MCF 10A (cell line): ENCODE data around the gene PPIL1. TPM values are rescaled to one million over a fixed set of nuclear protein-coding genes. Genes with fewer than 3 reads are reported as not detected.

Source experiments
- BruUV-seq: library from RNA; stranded (reverse); fragments of 400-500 nt; replicated peaks from 2 replicates; lab custom pipeline; 2021; lab: Mats Ljungman, UMichigan
- CTCF ChIA-PET: fragments of 300-600 bp; sonication (Branson Sonifier 250); formaldehyde crosslinking; extraction: SDS; loops from one replicate; lab custom pipeline; 2021; ENCODE audit warnings: antibody characterized with exemption, inconsistent platforms; lab: Yijun Ruan, JAX
- POLR2A ChIA-PET: fragments of 300-600, 350-650 bp; sonication (Branson Sonifier 250); formaldehyde crosslinking; extraction: SDS; loops from one replicate; lab custom pipeline; 2020; ENCODE audit warnings: antibody characterized with exemption, inconsistent platforms; lab: Yijun Ruan, JAX
- DNase-seq: peaks from one replicate; pipeline ENCODE4 v3.0.0-alpha.2; 2018; ENCODE audit not compliant: unreplicated experiment
- H3K27ac Mint-ChIP-seq: one replicate; pipeline ENCODE4 v1.8.0; 2022; ENCODE audit warnings: mild to moderate bottlenecking, low read depth, mixed read lengths; ENCODE audit not compliant: unreplicated experiment
- H3K27me3 Mint-ChIP-seq: one replicate; pipeline ENCODE4 v1.8.0; 2022; ENCODE audit warnings: mixed read lengths; ENCODE audit not compliant: insufficient read depth, unreplicated experiment
- H3K36me3 Mint-ChIP-seq: one replicate; pipeline ENCODE4 v1.8.0; 2022; ENCODE audit warnings: mild to moderate bottlenecking, moderate library complexity, mixed read lengths; ENCODE audit not compliant: insufficient read depth, unreplicated experiment
- H3K4me1 Mint-ChIP-seq: one replicate; pipeline ENCODE4 v1.8.0; 2022; ENCODE audit warnings: mixed read lengths; ENCODE audit not compliant: insufficient read depth, unreplicated experiment
- H3K4me3 Mint-ChIP-seq: one replicate; pipeline ENCODE4 v1.8.0; 2022; ENCODE audit warnings: mild to moderate bottlenecking, moderate library complexity, mixed read lengths; ENCODE audit not compliant: unreplicated experiment
- H3K9me3 Mint-ChIP-seq: one replicate; pipeline ENCODE4 v1.8.0; 2022; ENCODE audit warnings: mixed read lengths; ENCODE audit not compliant: unreplicated experiment
- intact Hi-C: fragments of 100-400 bp; cut with micrococcal nuclease; formaldehyde crosslinking; loops from 2 replicates; pipeline ENCODE4 v1.14.1; 2022
- total RNA-seq: library from RNA; stranded (reverse); gene quantifications from 2 replicates; pipeline ENCODE4 v1.2.3, GENCODE V29; 2022
- TF ChIP-seq, protein P1 (sequence below): fragments of 200-600 bp; IDR thresholded peaks from one replicate; pipeline ENCODE4 v1.8.0; 2022; ENCODE audit warnings: antibody characterized with exemption, mild to moderate bottlenecking; ENCODE audit not compliant: unreplicated experiment

Gene PPIL1
- total RNA-seq, 1 experiment from 2014 or later: 54.9 TPM

DNA sequence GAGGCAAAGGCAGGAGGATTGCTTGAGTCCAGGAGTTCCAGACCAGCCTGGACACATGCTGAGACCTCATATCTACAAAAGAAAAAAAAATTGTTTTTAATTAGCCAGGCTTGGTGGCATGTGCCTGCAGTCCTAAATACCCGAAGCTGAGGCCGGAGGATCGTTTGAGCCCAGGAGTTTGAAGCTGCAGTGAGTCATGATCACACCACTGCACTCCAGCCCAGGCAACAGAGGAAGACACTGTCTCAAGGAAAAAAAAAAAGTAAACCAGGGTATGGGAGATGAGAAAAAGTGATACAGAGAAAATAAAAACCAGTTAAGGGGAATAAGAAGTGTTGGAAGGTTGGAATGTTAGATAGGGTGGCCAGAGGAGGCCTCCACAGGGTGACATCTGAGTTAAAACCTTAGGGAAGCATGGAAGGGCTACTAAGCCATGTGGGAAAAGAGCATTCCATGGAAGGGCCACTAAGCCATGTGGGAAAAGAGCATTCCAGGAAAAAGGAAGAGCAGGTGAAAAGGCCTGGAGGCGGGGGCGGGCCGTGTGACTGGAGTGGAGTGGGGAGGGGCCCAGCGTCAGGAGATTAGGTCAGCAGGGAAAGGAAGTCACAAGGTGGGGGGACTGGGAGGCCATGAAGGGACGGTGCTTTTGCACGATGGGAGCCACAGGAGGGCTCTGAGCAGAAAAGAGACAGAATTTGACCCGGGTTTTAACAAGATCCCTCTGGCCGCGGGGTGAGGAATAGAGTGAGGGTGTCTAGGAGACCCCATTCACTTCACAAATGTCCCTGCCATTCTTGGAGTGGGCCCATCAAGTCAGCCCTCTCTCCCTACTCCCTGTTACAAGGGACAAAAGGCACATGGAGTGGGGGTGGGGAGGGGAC is 53.7 kb downstream of the PPIL1 start:
- Mint-ChIP-seq H3K36me3 (no peaks in the 10 kb centered on the region), H3K4me3 (no peak overlapping the region), H3K27me3 (no peaks in the 10 kb centered on the region), H3K4me1 (peaks cover 9% of the 10 kb centered on the region), H3K9me3 (no peaks in the 10 kb centered on the region), H3K27ac (peak overlapping the region; percentile 44)
- DNase-seq: peak; percentile 14
- no TSS peak for BruUV-seq
- POLR2A ChIA-PET: no interaction called here
- TF ChIP-seq, protein P1, sequence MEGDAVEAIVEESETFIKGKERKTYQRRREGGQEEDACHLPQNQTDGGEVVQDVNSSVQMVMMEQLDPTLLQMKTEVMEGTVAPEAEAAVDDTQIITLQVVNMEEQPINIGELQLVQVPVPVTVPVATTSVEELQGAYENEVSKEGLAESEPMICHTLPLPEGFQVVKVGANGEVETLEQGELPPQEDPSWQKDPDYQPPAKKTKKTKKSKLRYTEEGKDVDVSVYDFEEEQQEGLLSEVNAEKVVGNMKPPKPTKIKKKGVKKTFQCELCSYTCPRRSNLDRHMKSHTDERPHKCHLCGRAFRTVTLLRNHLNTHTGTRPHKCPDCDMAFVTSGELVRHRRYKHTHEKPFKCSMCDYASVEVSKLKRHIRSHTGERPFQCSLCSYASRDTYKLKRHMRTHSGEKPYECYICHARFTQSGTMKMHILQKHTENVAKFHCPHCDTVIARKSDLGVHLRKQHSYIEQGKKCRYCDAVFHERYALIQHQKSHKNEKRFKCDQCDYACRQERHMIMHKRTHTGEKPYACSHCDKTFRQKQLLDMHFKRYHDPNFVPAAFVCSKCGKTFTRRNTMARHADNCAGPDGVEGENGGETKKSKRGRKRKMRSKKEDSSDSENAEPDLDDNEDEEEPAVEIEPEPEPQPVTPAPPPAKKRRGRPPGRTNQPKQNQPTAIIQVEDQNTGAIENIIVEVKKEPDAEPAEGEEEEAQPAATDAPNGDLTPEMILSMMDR: no peak
- intact Hi-C loops: no loop called here
- CTCF ChIA-PET: interaction anchor here (0.8 kb wide), 1 partner anchor 9 kb away, joined by 4 read pairs; no protein-coding TSS in a partner anchor

DNA sequence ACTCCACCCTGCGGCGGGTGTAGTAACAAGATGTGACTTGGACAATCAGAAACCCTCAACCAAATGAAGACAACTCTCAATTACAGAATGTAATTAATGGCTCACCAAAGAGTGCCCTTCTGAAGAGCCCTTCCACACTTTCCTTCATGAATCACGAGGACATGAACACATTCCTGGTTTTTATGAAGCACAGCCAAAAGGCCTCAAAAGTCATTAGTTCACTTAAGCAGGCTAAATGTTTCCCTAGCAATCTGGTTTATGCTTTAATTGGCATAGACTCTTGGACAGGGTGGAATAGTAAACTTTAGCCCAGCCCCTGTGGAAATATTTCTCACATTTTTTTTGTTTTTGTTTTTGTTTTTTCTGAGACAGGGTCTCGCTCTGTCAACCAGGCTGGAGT is 55.8 kb downstream of the PPIL1 start:
- Mint-ChIP-seq H3K9me3 (no peaks in the 10 kb centered on the region), H3K4me1 (peaks cover 9% of the 10 kb centered on the region), H3K36me3 (no peaks in the 10 kb centered on the region), H3K27ac (no peak overlapping the region), H3K27me3 (no peaks in the 10 kb centered on the region), H3K4me3 (no peak overlapping the region)
- intact Hi-C loops: no loop called here
- TF ChIP-seq, protein P1: no peak
- ChIA-PET CTCF (no interaction called here), POLR2A (no interaction called here)
- no TSS peak for BruUV-seq
- DNase-seq: no peak

DNA sequence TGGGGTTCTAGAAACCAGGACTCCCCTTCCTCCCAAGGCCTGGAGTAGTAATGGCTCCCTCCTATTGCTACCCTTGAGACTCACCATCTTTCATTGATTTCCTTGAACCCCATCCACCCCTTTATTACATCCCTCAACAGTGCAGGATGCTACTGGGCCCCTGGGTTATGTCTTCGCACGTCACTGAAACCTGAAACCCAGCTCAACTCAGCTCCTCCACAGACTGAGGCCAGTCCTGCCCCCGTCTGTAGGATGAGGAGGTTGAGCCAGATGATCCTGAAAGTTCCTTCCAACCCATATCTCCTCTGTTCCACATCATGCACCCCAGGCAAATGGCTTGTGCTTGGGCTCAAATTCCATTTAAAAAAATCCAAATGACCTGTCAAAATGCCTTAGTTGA is 56.8 kb downstream of the PPIL1 start:
- peaks cover 9% of the 10 kb centered on the region for H3K4me1 Mint-ChIP-seq
- H3K9me3 Mint-ChIP-seq: no peaks in the 10 kb centered on the region
- ChIA-PET POLR2A (no interaction called here), CTCF (interaction anchor here (0.6 kb wide), 1 partner anchor 25 kb away, joined by 3 read pairs; no protein-coding TSS in a partner anchor)
- H3K4me3 Mint-ChIP-seq: no peak overlapping the region
- DNase-seq: no peak
- TF ChIP-seq, protein P1: no peak
- H3K27ac Mint-ChIP-seq: no peak overlapping the region
- H3K36me3 Mint-ChIP-seq: no peaks in the 10 kb centered on the region
- intact Hi-C loops: no loop called here
- no TSS peak for BruUV-seq
- H3K27me3 Mint-ChIP-seq: no peaks in the 10 kb centered on the region

DNA sequence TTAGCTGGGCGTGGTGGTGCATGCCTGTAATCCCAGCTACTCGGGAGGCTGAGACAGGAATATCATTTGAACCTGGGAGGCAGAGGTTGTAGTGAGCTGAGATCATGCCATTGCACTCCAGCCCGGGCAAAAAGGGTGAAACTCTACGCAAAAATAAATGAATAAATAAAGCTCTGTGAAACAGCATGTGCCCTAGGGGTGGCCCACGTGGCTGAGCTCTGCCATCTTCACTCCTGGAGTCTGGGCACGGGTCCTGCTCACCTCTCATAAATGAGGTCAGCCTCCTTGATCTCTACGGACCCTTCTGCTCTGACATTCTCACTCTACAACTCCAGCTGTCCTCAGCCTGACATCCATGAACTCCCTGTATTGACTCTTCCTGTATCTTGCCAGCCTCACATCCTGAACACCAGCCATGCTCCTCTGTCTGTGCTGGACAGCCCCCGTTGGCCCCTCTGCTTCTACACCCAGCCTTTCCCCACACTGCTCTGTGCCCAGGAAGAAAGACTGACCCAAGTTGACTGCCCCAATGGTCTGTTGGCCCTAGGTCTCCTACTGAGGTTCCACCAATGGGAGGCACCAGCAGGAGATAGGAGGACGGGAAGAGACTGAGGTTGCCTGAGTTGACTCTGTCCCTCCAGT is 57.3 kb downstream of the PPIL1 start:
- no peaks in the 10 kb centered on the region for H3K36me3 Mint-ChIP-seq
- no peaks in the 10 kb centered on the region for H3K9me3 Mint-ChIP-seq
- intact Hi-C loops: no loop called here
- TF ChIP-seq, protein P1: no peak
- ChIA-PET POLR2A (no interaction called here), CTCF (no interaction called here)
- H3K4me3 Mint-ChIP-seq: no peak overlapping the region
- H3K27ac Mint-ChIP-seq: no peak overlapping the region
- H3K27me3 Mint-ChIP-seq: no peaks in the 10 kb centered on the region
- peaks cover 9% of the 10 kb centered on the region for H3K4me1 Mint-ChIP-seq
- DNase-seq: no peak
- BruUV-seq: no TSS peak
